ENCODE measurements around the gene ARHGAP10.

ARHGAP10 gene

GRCh38 chr4:148015058-148015457 lies 283.2 kb downstream of the ARHGAP10 start:
- no peak overlapping the region for H3K27ac ChIP-seq (ENCODE audit: low read length)
- no peaks in the 10 kb centered on the region for H3K4me1 ChIP-seq (ENCODE audit: insufficient read depth, low read length)
- no peak overlapping the region for H3K4me2 ChIP-seq (ENCODE audit: insufficient read depth, low read length)
- no peak for DNase-seq
- H3K36me3 ChIP-seq (ENCODE audit: insufficient read depth, low read length), result no peaks in the 10 kb centered on the region
- H3K27me3 ChIP-seq (ENCODE audit: insufficient read depth, low read length, poor library complexity), result no peaks in the 10 kb centered on the region
- H2AFZ ChIP-seq (ENCODE audit: low read depth, low read length), result no peak overlapping the region
- H3K9ac ChIP-seq (ENCODE audit: low read depth, low read length), result no peak overlapping the region
- no peak for ATAC-seq (ENCODE audit: insufficient read depth, low read depth)
- no peak overlapping the region for H3K4me3 ChIP-seq (ENCODE audit: low read depth in 1 of 2, low read length in 2 of 2)
- H3K9me3 ChIP-seq (ENCODE audit: insufficient read depth, low read length, severe bottlenecking), result no peaks in the 10 kb centered on the region
- TF ChIP-seq EZH2 (IDR thresholded peaks at IDR 0.05; ENCODE audit: borderline replicate concordance, low read depth, low read length, severe bottlenecking) (no peak), CTCF (IDR thresholded peaks at IDR 0.05; ENCODE audit: borderline replicate concordance, extremely low read depth, low read length, poor library complexity, severe bottlenecking) (no peak)
- no peaks in the 10 kb centered on the region for H4K20me1 ChIP-seq (ENCODE audit: insufficient read depth, low read length)
- no peaks in the 10 kb centered on the region for H3K79me2 ChIP-seq (ENCODE audit: insufficient read depth, low read length)

GRCh38 chr4:148015468-148015867 lies 283.6 kb downstream of the ARHGAP10 start:
- no peak overlapping the region for H3K9ac ChIP-seq (ENCODE audit: low read depth, low read length)
- H3K4me3 ChIP-seq (ENCODE audit: low read depth in 1 of 2, low read length in 2 of 2), result no peak overlapping the region
- H3K4me2 ChIP-seq (ENCODE audit: insufficient read depth, low read length), result no peak overlapping the region
- H3K79me2 ChIP-seq (ENCODE audit: insufficient read depth, low read length), result no peaks in the 10 kb centered on the region
- DNase-seq (no peak), ATAC-seq (ENCODE audit: insufficient read depth, low read depth) (no peak)
- no peak overlapping the region for H2AFZ ChIP-seq (ENCODE audit: low read depth, low read length)
- no peak overlapping the region for H3K27ac ChIP-seq (ENCODE audit: low read length)
- no peaks in the 10 kb centered on the region for H4K20me1 ChIP-seq (ENCODE audit: insufficient read depth, low read length)
- no peaks in the 10 kb centered on the region for H3K9me3 ChIP-seq (ENCODE audit: insufficient read depth, low read length, severe bottlenecking)
- no peaks in the 10 kb centered on the region for H3K4me1 ChIP-seq (ENCODE audit: insufficient read depth, low read length)
- TF ChIP-seq EZH2 (IDR thresholded peaks at IDR 0.05; ENCODE audit: borderline replicate concordance, low read depth, low read length, severe bottlenecking), result no peak
- TF ChIP-seq CTCF (IDR thresholded peaks at IDR 0.05; ENCODE audit: borderline replicate concordance, extremely low read depth, low read length, poor library complexity, severe bottlenecking), result no peak
- H3K36me3 ChIP-seq (ENCODE audit: insufficient read depth, low read length), result no peaks in the 10 kb centered on the region
- H3K27me3 ChIP-seq (ENCODE audit: insufficient read depth, low read length, poor library complexity), result no peaks in the 10 kb centered on the region

GRCh38 chr4:148016063-148016637 lies 284.3 kb downstream of the ARHGAP10 start:
- no peaks in the 10 kb centered on the region for H3K27me3 ChIP-seq (ENCODE audit: insufficient read depth, low read length, poor library complexity)
- H2AFZ ChIP-seq (ENCODE audit: low read depth, low read length), result no peak overlapping the region
- no peak overlapping the region for H3K9ac ChIP-seq (ENCODE audit: low read depth, low read length)
- no peak overlapping the region for H3K27ac ChIP-seq (ENCODE audit: low read length)
- no peak overlapping the region for H3K4me3 ChIP-seq (ENCODE audit: low read depth in 1 of 2, low read length in 2 of 2)
- no peak for DNase-seq
- no peaks in the 10 kb centered on the region for H3K79me2 ChIP-seq (ENCODE audit: insufficient read depth, low read length)
- no peak for TF ChIP-seq EZH2 (IDR thresholded peaks at IDR 0.05; ENCODE audit: borderline replicate concordance, low read depth, low read length, severe bottlenecking)
- no peak for TF ChIP-seq CTCF (IDR thresholded peaks at IDR 0.05; ENCODE audit: borderline replicate concordance, extremely low read depth, low read length, poor library complexity, severe bottlenecking)
- no peaks in the 10 kb centered on the region for H3K4me1 ChIP-seq (ENCODE audit: insufficient read depth, low read length)
- no peaks in the 10 kb centered on the region for H3K36me3 ChIP-seq (ENCODE audit: insufficient read depth, low read length)
- no peaks in the 10 kb centered on the region for H4K20me1 ChIP-seq (ENCODE audit: insufficient read depth, low read length)
- ATAC-seq (ENCODE audit: insufficient read depth, low read depth), result no peak
- no peaks in the 10 kb centered on the region for H3K9me3 ChIP-seq (ENCODE audit: insufficient read depth, low read length, severe bottlenecking)
- no peak overlapping the region for H3K4me2 ChIP-seq (ENCODE audit: insufficient read depth, low read length)

- no peaks in the 10 kb centered on the region for H3K36me3 ChIP-seq (ENCODE audit: insufficient read depth, low read length)
- H3K79me2 ChIP-seq (ENCODE audit: insufficient read depth, low read length), result no peaks in the 10 kb centered on the region
- no peak overlapping the region for H3K4me2 ChIP-seq (ENCODE audit: insufficient read depth, low read length)
- H2AFZ ChIP-seq (ENCODE audit: low read depth, low read length), result no peak overlapping the region
- H3K9me3 ChIP-seq (ENCODE audit: insufficient read depth, low read length, severe bottlenecking), result no peaks in the 10 kb centered on the region
- no peak for ATAC-seq (ENCODE audit: insufficient read depth, low read depth)
- H3K27me3 ChIP-seq (ENCODE audit: insufficient read depth, low read length, poor library complexity), result no peaks in the 10 kb centered on the region
- no peak overlapping the region for H3K9ac ChIP-seq (ENCODE audit: low read depth, low read length)
- H3K4me3 ChIP-seq (ENCODE audit: low read depth in 1 of 2, low read length in 2 of 2), result no peak overlapping the region
- no peak for TF ChIP-seq CTCF (IDR thresholded peaks at IDR 0.05; ENCODE audit: borderline replicate concordance, extremely low read depth, low read length, poor library complexity, severe bottlenecking)
- H4K20me1 ChIP-seq (ENCODE audit: insufficient read depth, low read length), result no peaks in the 10 kb centered on the region
- no peaks in the 10 kb centered on the region for H3K4me1 ChIP-seq (ENCODE audit: insufficient read depth, low read length)
- no peak for DNase-seq
- no peak overlapping the region for H3K27ac ChIP-seq (ENCODE audit: low read length)
Observed at GRCh38 chr4:148017801-148018200, 285.9 kb downstream of the ARHGAP10 start.

Data from DND-41 (cell line).